GM20431 (cell line): Measurements from ENCODE around the gene GNAS-AS1.

Source experiments
- in situ Hi-C: fragments of 300-500 bp; cut with MseI, MboI; formaldehyde crosslinking; loops from one replicate; pipeline ENCODE4 v1.15.0; 2020; ENCODE audit warnings: low sequenced_read_pairs; ENCODE audit not compliant: unreplicated experiment

Gene GNAS-AS1

DNA sequence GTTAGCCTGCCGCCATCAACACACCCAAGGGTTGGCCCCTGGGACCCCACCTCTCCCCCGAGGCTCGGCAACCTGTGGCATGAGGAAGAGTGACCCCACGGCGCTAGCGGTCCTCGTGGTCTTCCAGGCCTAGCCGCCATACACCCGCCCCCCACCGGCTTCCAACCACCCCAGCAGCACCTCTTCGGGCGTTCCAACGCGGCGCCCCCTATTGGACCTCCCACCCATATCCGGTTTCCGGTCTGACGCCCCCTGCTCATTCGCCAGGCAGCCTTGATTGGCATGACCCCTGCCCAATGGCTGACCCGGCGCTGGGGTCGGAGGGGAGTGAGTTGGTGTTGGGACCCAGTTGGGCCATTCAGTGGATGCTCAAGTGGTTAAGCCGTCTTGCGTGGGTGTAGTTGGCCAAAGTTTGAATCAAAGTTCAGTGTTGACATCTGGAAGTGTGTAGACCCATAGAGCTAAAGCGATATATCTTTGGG lies at the start of gene GNAS-AS1:
Gene GNAS-AS1, minus strand, starts transcription at position 210 of the 482 bp plus-strand sequence.
- in situ Hi-C loops: loop anchor here (25.0 kb wide), 2 partner anchors 237 to 612 kb away; no protein-coding TSS in a partner anchor

- in situ Hi-C loops: no loop called here
Measured at GRCh38 chr20:58900397-58900796, 49.7 kb upstream of the GNAS-AS1 start.

DNA sequence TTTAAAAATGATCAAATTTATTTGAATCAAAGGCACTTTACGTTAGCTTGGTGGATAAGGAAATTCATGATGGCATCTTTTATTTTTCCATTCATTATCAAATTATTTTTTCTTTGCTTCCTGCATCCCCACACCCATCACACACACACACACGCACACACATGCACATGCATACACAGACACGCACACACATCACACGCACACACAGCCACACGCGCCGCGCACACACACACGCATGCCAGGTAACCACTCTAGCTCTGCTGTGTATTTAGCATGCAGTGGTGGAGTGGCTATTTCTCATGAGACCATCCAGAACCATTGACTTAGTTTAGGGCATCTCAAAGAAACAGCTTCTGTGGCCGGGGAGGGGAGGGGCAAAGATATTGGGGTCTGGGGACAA lies 48.8 kb upstream of the GNAS-AS1 start:
- in situ Hi-C loops: no loop called here

DNA sequence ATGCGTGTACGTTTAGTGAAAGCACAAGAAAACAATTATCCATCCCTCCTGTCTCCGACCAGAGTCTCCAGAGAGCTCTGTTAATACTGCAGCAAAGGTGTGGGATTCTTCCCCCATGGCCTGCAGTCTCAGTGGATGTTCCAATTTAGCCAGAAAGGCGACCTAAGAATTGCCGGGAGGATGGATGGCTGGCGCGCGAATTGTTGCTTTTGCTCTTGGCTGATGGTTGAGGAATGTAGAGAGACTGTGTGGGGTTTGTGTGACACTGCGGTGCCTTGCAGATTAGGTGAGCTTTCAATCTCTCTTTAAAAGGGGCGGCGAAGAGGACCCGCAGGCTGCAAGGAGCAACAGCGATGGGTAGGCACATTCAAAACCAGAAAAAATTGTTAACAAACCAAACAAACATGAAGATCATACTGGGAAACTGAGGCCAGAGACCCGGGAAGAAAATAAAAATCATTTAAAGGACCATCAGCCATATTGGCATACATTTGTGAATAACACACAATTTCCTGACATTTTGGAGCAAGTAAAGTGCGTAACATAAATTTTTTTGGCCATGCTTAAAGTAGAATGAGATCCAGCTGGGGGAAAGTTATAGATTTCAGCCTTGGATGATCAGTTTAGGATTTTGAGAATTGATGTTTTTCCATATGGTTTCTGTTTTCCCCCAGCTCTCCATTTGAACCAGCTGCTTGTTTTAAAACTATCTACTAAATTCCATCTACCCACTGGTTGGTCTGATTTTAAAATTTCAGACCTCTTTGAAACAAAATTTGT lies 48.1 kb upstream of the GNAS-AS1 start:
- in situ Hi-C loops: no loop called here

- in situ Hi-C loops: no loop called here
Measured at GRCh38 chr20:58897488-58897887, 46.8 kb upstream of the GNAS-AS1 start.

GRCh38 chr20:58896820-58897219 lies 46.1 kb upstream of the GNAS-AS1 start:
- in situ Hi-C loops: no loop called here

DNA sequence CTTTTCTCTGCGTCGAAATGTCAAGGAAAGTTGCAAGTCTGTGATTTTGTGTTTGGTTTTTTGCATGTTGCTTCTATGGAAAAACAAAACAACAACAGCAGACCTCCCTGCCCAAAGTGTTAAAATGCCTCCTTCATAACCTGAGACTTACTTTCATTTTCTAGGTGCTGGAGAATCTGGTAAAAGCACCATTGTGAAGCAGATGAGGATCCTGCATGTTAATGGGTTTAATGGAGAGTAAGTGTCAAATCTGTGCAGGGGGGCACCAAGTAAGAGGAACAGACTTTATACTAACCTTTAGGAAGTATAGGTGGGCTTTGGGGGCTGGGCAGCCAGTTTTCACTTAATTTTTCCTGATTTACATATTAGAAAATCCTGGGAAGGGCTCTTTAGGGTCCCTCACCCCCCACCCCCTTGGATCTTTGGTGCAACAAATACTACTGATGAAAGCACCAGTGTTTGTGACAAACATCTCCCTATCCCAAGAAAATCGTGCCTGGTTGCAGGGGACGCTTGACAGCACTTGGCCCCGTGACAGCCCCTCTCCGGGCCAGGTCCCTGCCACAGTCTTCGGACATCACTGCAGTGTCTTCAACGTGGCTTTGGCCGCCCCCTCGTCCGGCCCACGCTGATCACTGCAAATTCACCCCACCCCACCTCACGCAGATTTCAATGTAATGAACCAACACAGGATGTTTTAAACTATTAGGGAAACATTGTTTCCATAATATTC lies 44.9 kb upstream of the GNAS-AS1 start:
- in situ Hi-C loops: no loop called here

- in situ Hi-C loops: no loop called here
Measured at GRCh38 chr20:58894652-58895447, 44.1 kb upstream of the GNAS-AS1 start.

- in situ Hi-C loops: no loop called here
Measured at GRCh38 chr20:58893355-58894120, 42.8 kb upstream of the GNAS-AS1 start.

- in situ Hi-C loops: no loop called here
Measured at GRCh38 chr20:58892932-58893224, 42.2 kb upstream of the GNAS-AS1 start.

GRCh38 chr20:58892141-58892931 lies 41.6 kb upstream of the GNAS-AS1 start:
- in situ Hi-C loops: no loop called here

DNA sequence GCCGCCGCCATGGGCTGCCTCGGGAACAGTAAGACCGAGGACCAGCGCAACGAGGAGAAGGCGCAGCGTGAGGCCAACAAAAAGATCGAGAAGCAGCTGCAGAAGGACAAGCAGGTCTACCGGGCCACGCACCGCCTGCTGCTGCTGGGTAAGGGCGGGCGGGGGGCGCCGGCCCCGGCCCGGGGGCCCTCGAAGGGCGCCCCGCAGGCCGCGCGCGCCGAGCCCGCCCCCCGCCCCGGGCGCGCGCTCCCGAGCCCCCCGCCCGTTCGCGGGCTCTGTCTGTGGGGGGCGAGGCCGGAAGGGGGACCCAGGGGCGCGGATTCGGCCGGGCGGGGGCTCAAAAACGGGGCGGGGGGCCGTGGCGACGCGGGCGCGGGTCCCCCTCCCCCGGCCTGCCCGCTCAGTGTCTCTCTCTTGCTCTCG lies 41.0 kb upstream of the GNAS-AS1 start:
- in situ Hi-C loops: no loop called here

DNA sequence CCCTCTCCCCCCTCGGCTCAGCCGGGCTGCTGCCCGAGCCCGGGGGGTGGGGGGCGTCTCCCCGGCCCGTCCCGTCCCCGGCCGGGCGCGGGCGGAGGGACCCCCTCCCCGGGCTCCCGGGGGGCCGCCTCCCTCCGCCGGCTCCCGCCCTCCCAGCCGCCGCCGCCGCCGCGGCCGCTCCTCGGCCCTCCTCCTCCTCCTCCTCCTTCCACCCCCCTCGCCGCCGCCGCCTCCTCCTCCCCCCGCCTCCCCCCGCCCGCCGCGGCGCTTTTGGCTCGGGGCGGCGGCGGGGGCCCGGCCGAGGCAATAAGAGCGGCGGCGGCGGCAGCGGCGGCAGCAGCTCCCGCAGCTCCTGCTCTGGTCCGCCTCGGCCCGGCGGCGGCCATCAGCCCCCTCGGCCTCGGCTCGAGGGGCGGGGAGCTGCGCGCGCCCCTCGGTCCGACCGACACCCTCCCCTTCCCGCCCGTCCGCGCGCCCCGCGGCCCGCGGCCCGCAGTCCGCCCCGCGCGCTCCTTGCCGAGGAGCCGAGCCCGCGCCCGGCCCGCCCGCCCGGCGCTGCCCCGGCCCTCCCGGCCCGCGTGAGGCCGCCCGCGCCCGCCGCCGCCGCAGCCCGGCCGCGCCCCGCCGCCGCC lies 40.5 kb upstream of the GNAS-AS1 start:
- in situ Hi-C loops: no loop called here

- in situ Hi-C loops: no loop called here
Measured at GRCh38 chr20:58890518-58891085, 39.9 kb upstream of the GNAS-AS1 start.

DNA sequence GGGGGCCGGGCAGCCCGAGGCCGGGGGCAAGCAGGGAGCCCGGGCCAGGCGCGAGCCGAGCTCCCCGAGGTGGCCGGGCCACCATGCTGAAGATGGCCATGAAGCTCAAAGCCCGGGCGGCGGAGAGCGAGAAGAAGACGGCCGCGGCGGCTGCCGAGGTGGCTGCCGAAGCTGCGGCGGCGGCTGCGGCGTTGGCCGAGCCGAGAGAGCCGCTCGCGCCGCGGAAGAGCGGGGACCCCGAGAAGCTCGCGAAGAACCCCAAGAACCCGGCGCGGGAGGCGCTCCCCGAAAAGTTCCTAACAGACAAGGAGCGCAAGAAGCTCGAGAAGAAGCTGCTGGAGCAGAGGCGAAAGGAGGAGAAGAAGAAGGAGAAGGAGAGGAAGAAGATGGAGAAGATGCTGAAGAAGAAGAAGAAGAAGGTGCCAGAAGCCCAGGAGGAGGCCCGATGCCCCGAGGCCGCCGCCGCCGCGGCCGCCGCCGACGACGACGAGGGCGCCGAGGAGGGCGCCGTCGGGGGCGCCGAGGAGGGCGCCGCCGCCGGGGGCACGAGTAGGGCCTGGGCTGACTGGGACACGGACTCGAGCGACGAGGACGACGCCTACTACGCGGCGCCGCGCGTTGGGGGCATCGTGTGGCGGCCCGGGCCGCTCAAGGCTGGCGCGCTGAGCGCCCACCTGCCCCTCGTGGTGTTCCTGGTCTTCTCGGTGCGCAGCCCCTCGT lies 39.3 kb upstream of the GNAS-AS1 start:
- in situ Hi-C loops: no loop called here

- in situ Hi-C loops: no loop called here
Measured at GRCh38 chr20:58889334-58889760, 38.6 kb upstream of the GNAS-AS1 start.

- in situ Hi-C loops: no loop called here
Measured at GRCh38 chr20:58888521-58889333, 38.0 kb upstream of the GNAS-AS1 start.
